HepG2 (cell line): ENCODE results near the gene HOMEZ. TPM values are rescaled to one million over a fixed set of nuclear protein-coding genes. Genes with fewer than 3 reads are reported as not detected.
A peak's percentile ranks its signal among the peaks of the same experiment; 100 is the strongest.

Source experiments
- BRD4 ChIP-seq: sonication (generic); formaldehyde crosslinking; IDR thresholded peaks from 2 replicates; pipeline ENCODE4 v1.4.0; 2020; ENCODE audit warnings: missing genetic modification reagents
- HMGXB3 ChIP-seq: sonication (generic); formaldehyde crosslinking; IDR thresholded peaks from 2 replicates; pipeline ENCODE4 v1.4.0; 2020; ENCODE audit warnings: missing genetic modification reagents, borderline replicate concordance
- HNF1A ChIP-seq, 2 experiments: sonication (generic) in 1 of 2; formaldehyde crosslinking in 1 of 2; IDR thresholded peaks; 2 replicates each; pipeline versions ENCODE4 v1.4.0 to v1.6.1; 2016 to 2020; ENCODE audit warnings: borderline replicate concordance in 1 of 2, low read depth in 1 of 2, mild to moderate bottlenecking in 1 of 2, missing genetic modification reagents in 1 of 2
- NKX3-1 ChIP-seq: sonication (generic); formaldehyde crosslinking; IDR thresholded peaks from 2 replicates; pipeline ENCODE4 v1.5.0; 2020; ENCODE audit warnings: missing genetic modification reagents
- NR0B2 ChIP-seq: sonication (generic); formaldehyde crosslinking; IDR thresholded peaks from 2 replicates; pipeline ENCODE4 v1.4.0; 2020; ENCODE audit warnings: mild to moderate bottlenecking, missing genetic modification reagents
- TIGD3 ChIP-seq: sonication (generic); formaldehyde crosslinking; IDR thresholded peaks from 2 replicates; pipeline ENCODE4 v1.5.1; 2020; ENCODE audit warnings: mild to moderate bottlenecking, missing genetic modification reagents, borderline replicate concordance
- XBP1 ChIP-seq: sonication (generic); formaldehyde crosslinking; IDR thresholded peaks from 2 replicates; pipeline ENCODE4 v1.5.0; 2020; ENCODE audit warnings: missing genetic modification reagents
- ZNF335 ChIP-seq: sonication (generic); formaldehyde crosslinking; IDR thresholded peaks from 2 replicates; pipeline ENCODE4 v1.4.0; 2020; ENCODE audit warnings: missing genetic modification reagents
- ZNF691 ChIP-seq: sonication (generic); formaldehyde crosslinking; IDR thresholded peaks from 2 replicates; pipeline ENCODE4 v1.4.0; 2020; ENCODE audit warnings: missing genetic modification reagents, low read depth, mild to moderate bottlenecking, borderline replicate concordance
- ZNF740 ChIP-seq: sonication (generic); formaldehyde crosslinking; IDR thresholded peaks from 2 replicates; pipeline ENCODE4 v1.4.0; 2020; ENCODE audit warnings: missing genetic modification reagents
- ZSCAN25 ChIP-seq: sonication (generic); formaldehyde crosslinking; IDR thresholded peaks from 2 replicates; pipeline ENCODE4 v1.8.0; 2022; ENCODE audit warnings: mild to moderate bottlenecking, missing genetic modification reagents
- polyA plus RNA-seq, 8 experiments: library from polyadenylated mRNA; depleted of rRNA in 3 of 8; stranded (reverse) in 7 of 8; unstranded in 1 of 8; fragments of >200 nt; fragmentation: Illumina TruSeq in 4 of 8; extraction: Trizol in 4 of 8; gene quantifications; 2 replicates each; pipeline versions ENCODE4 v1.2.1 to v1.2.3, GENCODE V29; 2011 to 2016; ENCODE audit warnings: low read depth in 4 of 8, missing spikeins in 1 of 8, mixed read lengths in 1 of 8; ENCODE audit not compliant: insufficient read depth in 1 of 8
- total RNA-seq, 5 experiments: library from RNA; depleted of rRNA; stranded (reverse); fragments of >200 nt; fragmentation: Illumina TruSeq; extraction: Trizol; gene quantifications; 2 replicates each; pipeline ENCODE4 v1.2.3, GENCODE V29; 2016; ENCODE audit warnings: low read depth in 1 of 5

The HOMEZ gene
- total and polyA plus RNA-seq, 2 of the 13 experiments (the other 11 are each of a cell fraction or from before 2014, with no cell fraction given): 14.5 to 31.8 TPM

- TF ChIP-seq HMGXB3 (peak; percentile 15; the same call in 1 of the 2 replicates), ZNF335 (CRISPR knock-in tag) (peak; percentile 51; the same call in 1 of the 2 replicates), ZNF691 (CRISPR knock-in tag) (0 out of 2 replicates have a peak, but pooled peaks have one; percentile 8), NR0B2 (CRISPR knock-in tag) (peak; percentile 47; the same call in 1 of the 2 replicates), BRD4 (CRISPR knock-in tag) (no peak), NKX3-1 (peak; percentile 42; the same call in 1 of the 2 replicates), ZSCAN25 (0 out of 2 replicates have a peak, but pooled peaks have one; percentile 21), XBP1 (CRISPR knock-in tag) (peak; percentile 66; the same call in 1 of the 2 replicates), ZNF740 (CRISPR knock-in tag) (peak; percentile 74; the same call in 1 of the 2 replicates), TIGD3 (no peak), HNF1A (IDR thresholded peaks at IDR 0.05; ENCODE audit: low read depth) (peak; percentile 38; the same call in 1 of the 2 replicates), HNF1A (CRISPR knock-in tag; IDR thresholded peaks at IDR 0.05; ENCODE audit: borderline replicate concordance) (no peak)
Measured at GRCh38 chr14:23294734-23295561, 9.0 kb upstream of the HOMEZ start (continued).
